ENCODE results near the gene TEX28.
A peak's percentile ranks its signal among the peaks of the same experiment; 100 is the strongest.

Gene TEX28

DNA sequence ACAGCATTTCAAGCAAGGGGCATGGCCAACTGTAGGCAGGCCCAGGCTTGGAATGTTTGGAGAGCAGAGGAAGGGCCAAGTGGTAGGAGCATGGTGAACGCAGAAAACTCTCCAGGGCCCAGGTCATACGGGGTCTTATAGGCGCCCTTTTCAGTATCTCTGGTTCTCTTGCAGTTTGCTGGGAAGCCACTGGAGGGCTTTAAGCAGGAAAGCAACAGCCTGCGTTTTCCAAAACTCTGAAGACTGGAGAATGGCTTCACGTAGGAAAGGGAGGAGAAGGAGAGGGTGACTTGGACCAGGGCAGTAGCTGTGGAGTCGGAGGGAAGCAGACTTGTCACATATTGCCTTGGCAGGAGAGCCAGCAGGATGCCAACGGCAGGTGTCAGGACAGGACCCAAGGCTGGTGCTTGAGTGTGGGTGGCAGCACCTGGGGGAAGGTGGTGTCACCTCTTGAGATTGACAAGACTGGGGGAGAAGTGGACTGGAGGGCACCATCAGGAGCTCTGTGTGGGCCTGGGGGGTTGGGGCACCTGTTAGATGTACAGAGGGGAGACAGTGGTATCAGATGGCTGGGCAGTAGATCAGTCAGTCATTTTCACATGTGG is 22.6 kb upstream of the TEX28 start:
- Histone ChIP-seq H3K4me3 (ENCODE audit: low read depth in 1 of 2, low read length in 1 of 2) (no peak overlapping the region), H3K36me3 (no peaks in the 10 kb centered on the region), H3K9me3 (no peaks in the 10 kb centered on the region), H3K27me3 (no peaks in the 10 kb centered on the region), H3K27ac (peak overlapping the region; percentile 20), H3K4me1 (ENCODE audit: control insufficient read depth in 1 of 2, insufficient read depth in 1 of 2, low read depth in 1 of 2, low read length in 1 of 2) (no peaks in the 10 kb centered on the region)
- peak; percentile 42 for TF ChIP-seq CTCF (IDR thresholded peaks at IDR 0.05)

DNA sequence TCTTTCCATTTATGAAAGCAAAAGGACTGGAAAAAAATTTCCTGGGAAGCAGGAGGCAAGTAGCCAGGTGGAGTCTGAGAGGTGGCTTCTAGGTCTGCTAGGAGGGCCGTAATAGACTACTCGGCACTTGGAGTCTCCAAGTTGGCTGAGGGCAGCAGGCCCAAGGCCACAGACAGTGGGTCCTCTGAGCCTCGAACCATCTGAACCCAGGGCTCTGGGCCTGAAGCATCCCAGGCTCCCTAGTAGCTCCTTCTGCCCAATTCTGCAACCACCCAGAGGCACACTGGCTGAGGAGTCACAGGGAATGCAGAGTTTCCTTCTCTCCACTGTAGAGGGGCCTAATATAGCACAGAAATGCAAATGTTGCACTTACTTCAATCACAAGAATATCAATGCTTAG is 20.5 kb upstream of the TEX28 start:
- Histone ChIP-seq H3K4me3 (ENCODE audit: low read depth in 1 of 2, low read length in 1 of 2) (no peak overlapping the region), H3K36me3 (no peaks in the 10 kb centered on the region), H3K4me1 (ENCODE audit: control insufficient read depth in 1 of 2, insufficient read depth in 1 of 2, low read depth in 1 of 2, low read length in 1 of 2) (peaks cover 5 to 6% of the 10 kb centered on the region in 2 experiments), H3K9me3 (no peaks in the 10 kb centered on the region), H3K27ac (no peak overlapping the region), H3K27me3 (no peaks in the 10 kb centered on the region)
- TF ChIP-seq CTCF (IDR thresholded peaks at IDR 0.05): no peak

DNA sequence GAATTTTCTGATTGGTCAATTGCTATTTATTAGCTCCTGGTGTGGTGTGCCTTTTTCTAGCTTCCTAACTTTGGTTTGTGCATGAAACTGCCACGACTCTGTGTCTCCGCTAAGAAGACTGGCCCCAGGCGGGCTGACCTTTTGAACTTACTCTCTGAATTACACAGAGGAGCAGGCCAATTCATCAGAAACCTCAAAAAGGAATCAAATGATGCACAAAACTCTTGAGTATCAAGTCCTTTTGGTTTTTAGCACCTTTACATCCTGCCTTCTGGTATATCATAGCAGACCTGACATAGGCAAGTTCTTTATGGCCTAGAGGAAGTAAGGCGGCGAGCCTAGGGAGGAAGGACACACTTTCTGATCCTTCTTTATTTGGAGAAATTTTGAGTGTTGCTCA is 18.2 kb upstream of the TEX28 start:
- no peaks in the 10 kb centered on the region for H3K36me3 ChIP-seq
- no peaks in the 10 kb centered on the region for H3K27me3 ChIP-seq
- no peak overlapping the region for H3K27ac ChIP-seq

DNA sequence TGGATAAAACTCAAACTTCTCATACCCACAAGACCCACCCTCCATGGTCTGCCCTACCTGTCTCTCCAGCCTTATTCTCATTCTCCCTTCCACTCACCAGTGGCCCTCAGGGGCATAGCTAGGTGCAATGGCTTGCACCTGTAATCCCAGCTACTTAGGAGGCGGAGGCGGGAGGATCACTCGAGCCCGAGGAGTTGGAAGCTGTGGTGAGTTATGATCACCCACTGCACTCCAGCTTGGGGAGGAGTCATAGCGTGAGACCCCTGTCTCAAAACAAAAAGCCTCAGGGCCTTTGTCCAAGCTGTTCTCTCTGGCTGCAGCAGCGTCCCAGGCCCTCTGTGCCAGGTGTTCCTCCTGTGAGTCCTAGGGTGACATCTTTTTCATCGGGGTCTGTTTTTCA is 17.2 kb upstream of the TEX28 start:
- Histone ChIP-seq H3K9me3 (no peaks in the 10 kb centered on the region), H3K4me1 (ENCODE audit: control insufficient read depth in 1 of 2, insufficient read depth in 1 of 2, low read depth in 1 of 2, low read length in 1 of 2) (peaks cover 25 to 35% of the 10 kb centered on the region in 2 experiments), H3K27me3 (no peaks in the 10 kb centered on the region), H3K27ac (no peak overlapping the region), H3K4me3 (ENCODE audit: low read depth in 1 of 2, low read length in 1 of 2) (no peak overlapping the region), H3K36me3 (no peaks in the 10 kb centered on the region)
- TF ChIP-seq CTCF (IDR thresholded peaks at IDR 0.05): no peak

More for the DNA sequence above, 18.2 kb upstream of the TEX28 start:
- Histone ChIP-seq H3K4me3 (ENCODE audit: low read depth in 1 of 2, low read length in 1 of 2) (no peak overlapping the region), H3K4me1 (ENCODE audit: control insufficient read depth in 1 of 2, insufficient read depth in 1 of 2, low read depth in 1 of 2, low read length in 1 of 2) (peaks cover 22 to 28% of the 10 kb centered on the region in 2 experiments), H3K9me3 (no peaks in the 10 kb centered on the region)
- no peak for TF ChIP-seq CTCF (IDR thresholded peaks at IDR 0.05)

GRCh38 chrX:154310616-154311536 is 16.0 kb upstream of the TEX28 start:
- H3K27ac ChIP-seq: peak overlapping the region; percentile 92
- H3K9me3 ChIP-seq: no peaks in the 10 kb centered on the region
- no peaks in the 10 kb centered on the region for H3K27me3 ChIP-seq
- H3K36me3 ChIP-seq: no peaks in the 10 kb centered on the region
- H3K4me3 ChIP-seq (ENCODE audit: low read depth in 1 of 2, low read length in 1 of 2): no peak overlapping the region
- TF ChIP-seq CTCF (IDR thresholded peaks at IDR 0.05): no peak
- peaks cover 30 to 35% of the 10 kb centered on the region in 2 experiments for H3K4me1 ChIP-seq (ENCODE audit: control insufficient read depth in 1 of 2, insufficient read depth in 1 of 2, low read depth in 1 of 2, low read length in 1 of 2)
